COR-L47 (cell line): Measurements from ENCODE around the gene ZNF638.
"Not testable (repeated sequence)": the region's sequence is repeated elsewhere in the genome, so short reads cannot be mapped to it uniquely, and the experiment has no call there.

Experiments used
- DNase-seq: peaks from one replicate; lab custom pipeline; 2025; lab: John Stamatoyannopoulos, UW

ZNF638 gene, protein sequence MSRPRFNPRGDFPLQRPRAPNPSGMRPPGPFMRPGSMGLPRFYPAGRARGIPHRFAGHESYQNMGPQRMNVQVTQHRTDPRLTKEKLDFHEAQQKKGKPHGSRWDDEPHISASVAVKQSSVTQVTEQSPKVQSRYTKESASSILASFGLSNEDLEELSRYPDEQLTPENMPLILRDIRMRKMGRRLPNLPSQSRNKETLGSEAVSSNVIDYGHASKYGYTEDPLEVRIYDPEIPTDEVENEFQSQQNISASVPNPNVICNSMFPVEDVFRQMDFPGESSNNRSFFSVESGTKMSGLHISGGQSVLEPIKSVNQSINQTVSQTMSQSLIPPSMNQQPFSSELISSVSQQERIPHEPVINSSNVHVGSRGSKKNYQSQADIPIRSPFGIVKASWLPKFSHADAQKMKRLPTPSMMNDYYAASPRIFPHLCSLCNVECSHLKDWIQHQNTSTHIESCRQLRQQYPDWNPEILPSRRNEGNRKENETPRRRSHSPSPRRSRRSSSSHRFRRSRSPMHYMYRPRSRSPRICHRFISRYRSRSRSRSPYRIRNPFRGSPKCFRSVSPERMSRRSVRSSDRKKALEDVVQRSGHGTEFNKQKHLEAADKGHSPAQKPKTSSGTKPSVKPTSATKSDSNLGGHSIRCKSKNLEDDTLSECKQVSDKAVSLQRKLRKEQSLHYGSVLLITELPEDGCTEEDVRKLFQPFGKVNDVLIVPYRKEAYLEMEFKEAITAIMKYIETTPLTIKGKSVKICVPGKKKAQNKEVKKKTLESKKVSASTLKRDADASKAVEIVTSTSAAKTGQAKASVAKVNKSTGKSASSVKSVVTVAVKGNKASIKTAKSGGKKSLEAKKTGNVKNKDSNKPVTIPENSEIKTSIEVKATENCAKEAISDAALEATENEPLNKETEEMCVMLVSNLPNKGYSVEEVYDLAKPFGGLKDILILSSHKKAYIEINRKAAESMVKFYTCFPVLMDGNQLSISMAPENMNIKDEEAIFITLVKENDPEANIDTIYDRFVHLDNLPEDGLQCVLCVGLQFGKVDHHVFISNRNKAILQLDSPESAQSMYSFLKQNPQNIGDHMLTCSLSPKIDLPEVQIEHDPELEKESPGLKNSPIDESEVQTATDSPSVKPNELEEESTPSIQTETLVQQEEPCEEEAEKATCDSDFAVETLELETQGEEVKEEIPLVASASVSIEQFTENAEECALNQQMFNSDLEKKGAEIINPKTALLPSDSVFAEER (N-terminal part only)

GRCh38 chr2:71331581-71332434 is at the start of gene ZNF638:
ZNF638 (plus strand) TSS chr2:71331782; CDS start chr2:71348955, 17,173 bp downstream.
- DNase-seq, result peak; percentile 92

GRCh38 chr2:71281950-71282349 is 49.6 kb upstream of the ZNF638 start:
- DNase-seq, result no peak

DNA sequence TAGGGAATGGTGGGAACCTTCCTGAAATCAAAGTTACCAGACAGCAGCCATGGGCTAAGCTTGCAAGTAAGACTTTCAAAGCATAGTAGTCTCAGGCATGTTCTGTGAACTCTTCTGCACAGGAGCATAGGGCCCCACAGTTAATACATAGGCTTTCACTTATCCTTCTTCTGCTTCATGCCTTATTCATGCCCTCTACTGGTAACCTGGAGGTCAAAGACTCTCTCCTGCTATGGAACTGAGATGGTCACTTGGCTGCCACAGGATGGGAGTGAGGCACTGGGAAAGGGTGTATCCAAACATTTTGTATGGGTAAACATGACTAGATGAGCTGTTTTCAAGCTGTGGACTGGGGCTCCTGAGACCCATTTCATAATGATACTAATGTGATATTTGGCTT is 49.1 kb upstream of the ZNF638 start:
- no peak for DNase-seq

- no peak for DNase-seq
These were observed 48.5 kb upstream of the ZNF638 start for GRCh38 chr2:71283131-71283530.

DNA sequence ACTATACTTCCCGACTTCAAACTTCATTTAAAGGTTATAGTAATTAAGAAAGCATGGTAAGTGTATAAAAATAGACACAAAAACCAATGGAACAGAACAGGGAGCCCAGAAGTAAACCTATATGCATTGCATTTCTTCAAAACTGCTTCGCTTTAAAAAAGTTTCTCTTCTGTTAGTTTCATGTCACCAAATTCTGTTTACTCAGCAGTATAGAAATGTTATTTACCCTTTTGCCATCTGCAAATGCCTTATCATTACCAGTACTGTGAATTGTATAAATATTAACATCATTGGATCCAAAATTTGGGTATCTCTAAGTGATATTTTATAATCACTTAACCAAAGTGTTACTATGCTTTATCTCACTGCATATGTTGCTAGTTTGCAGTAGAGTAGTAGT is 45.9 kb upstream of the ZNF638 start:
- DNase-seq, result no peak

- no peak for DNase-seq
These were observed 40.2 kb upstream of the ZNF638 start for GRCh38 chr2:71291398-71291797.

GRCh38 chr2:71292159-71292558 is 39.4 kb upstream of the ZNF638 start:
- DNase-seq, result no peak

GRCh38 chr2:71298914-71299313 is 32.7 kb upstream of the ZNF638 start:
- DNase-seq, result no peak

GRCh38 chr2:71299507-71299906 is 32.1 kb upstream of the ZNF638 start:
- peak; percentile 3 for DNase-seq

DNA sequence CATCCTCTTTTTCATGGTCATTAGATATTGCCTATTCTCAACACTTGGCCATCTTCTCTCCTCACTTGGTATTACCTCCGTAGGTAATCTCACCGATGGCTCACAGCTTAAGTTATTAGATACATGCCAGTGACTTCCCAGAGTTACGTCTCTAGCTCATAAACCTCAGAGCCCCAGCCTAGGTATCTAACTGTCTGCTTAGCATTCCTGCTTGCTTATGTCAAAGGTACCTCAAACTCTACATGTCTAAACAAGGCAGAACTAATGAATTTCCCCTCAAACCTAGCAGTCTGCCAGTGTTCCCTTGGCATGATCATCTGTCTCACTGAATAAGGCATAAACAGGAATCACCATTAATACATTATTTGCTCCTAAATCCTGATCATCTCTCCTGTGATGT is 27.7 kb upstream of the ZNF638 start:
- no peak for DNase-seq

DNA sequence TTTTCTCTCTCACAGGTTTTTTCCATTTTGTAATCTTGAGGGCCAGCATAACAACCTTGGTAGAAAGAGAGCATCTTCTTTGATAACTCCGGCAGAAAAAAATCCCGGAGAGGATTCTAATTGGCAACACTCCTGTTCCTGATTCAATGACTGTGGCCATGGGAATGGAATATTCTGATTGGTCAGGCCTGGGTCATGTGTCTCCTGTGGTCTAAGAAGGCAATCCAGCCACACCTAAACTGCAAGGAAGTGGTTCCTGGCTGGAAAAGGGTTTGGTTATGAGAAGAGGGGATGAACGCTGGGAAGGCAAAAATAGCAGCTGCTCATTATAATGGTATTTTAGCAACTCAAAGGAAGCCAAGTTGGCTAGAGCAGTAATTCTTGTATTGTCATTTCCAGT is 24.8 kb upstream of the ZNF638 start:
- no peak for DNase-seq

DNA sequence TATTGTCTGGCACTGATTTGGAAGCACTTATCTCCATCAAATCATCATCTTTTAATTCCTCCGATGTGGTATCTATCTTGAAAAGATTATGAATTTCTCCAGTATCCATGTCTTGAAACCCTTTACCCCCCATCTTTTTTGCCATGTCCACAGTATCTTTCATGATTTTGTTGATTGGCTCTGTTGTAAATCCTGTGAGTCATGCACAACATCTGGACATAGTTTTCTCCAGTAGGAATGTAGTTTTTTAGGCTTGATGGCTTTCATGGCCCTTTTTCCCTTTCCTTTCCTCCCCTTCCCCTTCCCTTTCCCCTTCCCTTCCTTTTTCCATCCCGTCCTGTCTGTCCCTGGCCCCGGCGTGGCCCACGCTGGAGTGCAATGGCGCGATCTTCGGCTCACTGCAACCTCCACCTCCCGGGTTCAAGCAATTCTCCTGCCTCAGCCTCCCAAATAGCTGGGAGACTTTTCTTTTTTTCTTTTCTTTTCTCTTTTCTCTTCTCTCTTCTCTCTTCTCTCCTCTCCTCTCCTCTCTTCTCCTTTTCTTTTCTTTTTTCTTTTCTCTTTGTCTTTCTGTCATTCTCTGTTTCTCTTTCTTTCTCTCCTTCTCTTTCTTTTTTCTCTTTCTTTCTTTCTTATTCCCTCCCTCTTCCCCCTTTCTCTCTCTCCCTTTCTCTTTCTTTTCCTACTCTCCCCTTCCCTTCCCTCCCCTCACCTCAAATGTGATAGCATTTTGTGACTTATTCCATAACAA is 18.4 kb upstream of the ZNF638 start:
- DNase-seq, result no peak

GRCh38 chr2:71317060-71317459 is 14.5 kb upstream of the ZNF638 start:
- no peak for DNase-seq

GRCh38 chr2:71317900-71318299 is 13.7 kb upstream of the ZNF638 start:
- not testable (repeated sequence) for DNase-seq

GRCh38 chr2:71323386-71323785 is 8.2 kb upstream of the ZNF638 start:
- DNase-seq, result no peak

DNA sequence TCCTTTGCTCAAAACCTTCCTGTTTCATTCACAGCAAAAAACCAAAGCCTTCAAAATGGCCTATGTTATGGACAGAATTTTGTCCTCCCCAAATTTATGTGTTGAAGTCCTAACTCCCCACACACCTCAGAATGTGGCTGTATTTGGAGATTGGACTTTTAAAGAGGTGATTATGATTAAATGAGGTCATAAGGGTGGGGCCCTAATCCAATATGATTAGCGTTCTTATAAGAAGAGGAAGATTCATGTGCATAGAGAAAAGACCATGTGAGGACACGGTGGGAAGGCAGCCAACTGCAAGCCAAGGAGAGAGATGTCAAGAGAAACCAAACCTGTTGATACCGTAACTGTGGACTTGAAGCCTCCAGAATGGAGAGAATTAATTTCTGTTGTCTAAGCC is 4.6 kb upstream of the ZNF638 start:
- DNase-seq, result no peak

- no peak for DNase-seq
These were observed 3.7 kb upstream of the ZNF638 start for GRCh38 chr2:71327916-71328315.

DNA sequence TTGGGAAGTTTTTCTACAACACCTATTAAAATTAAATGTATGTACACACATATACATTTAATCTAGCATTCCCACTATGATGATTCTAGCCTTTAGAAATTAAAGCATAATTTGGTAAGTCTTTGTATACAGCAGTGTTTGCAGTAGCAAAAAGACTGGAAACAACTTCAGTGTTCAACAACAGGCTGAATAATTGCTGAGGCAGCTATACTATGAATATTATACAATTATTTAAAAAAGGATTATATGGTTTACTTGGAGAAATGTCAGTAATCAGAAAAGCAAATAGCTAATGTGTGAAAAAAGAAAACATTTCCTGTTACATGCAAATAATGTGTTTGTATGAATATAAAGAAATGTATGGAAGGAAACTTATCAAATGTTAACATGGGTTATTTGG is 1.4 kb upstream of the ZNF638 start:
- DNase-seq, result no peak

- no peak for DNase-seq
These were observed 824 bp upstream of the ZNF638 start for GRCh38 chr2:71330585-71331330.

DNA sequence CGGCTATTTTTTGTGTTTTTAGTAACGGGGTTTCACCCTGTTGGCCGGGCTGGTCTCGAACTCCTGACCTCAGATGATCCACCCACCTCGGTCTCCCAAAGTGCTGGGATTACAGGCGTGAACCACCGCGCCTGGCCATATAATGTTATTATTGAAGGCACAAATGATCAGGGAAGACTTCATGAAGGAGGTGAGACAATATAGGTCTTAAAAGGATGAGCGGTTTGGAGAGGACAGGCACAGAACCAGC is 326 bp upstream of the ZNF638 start:
- DNase-seq, result not testable (repeated sequence)
